SU-DHL-6 (cell line): ENCODE data around the gene TRPM3.

Source experiments
- H2AFZ ChIP-seq: fragments of 200-600 bp; sonication (generic); 2 replicates; pipeline ENCODE4 v1.6.1; 2014; ENCODE audit warnings: low read depth, mild to moderate bottlenecking, moderate library complexity, mixed read lengths, antibody characterized with exemption, low read length; ENCODE audit not compliant: severe bottlenecking
- H3F3A ChIP-seq: fragments of 200-600 bp; shearing (Covaris generic); 2 replicates; pipeline ENCODE4 v1.6.0; 2016; ENCODE audit warnings: antibody characterized with exemption, mild to moderate bottlenecking; ENCODE audit not compliant: insufficient read depth
- H3K27ac ChIP-seq: fragments of 200-600 bp; sonication (generic); 2 replicates; pipeline ENCODE4 v1.5.1; 2016; ENCODE audit warnings: low read depth, mild to moderate bottlenecking, low read length, moderate library complexity, mixed read lengths
- H3K27me3 ChIP-seq: fragments of 200-600 bp; sonication (generic), shearing (Covaris generic); 2 replicates; pipeline ENCODE4 v1.6.0; 2014; ENCODE audit warnings: mild to moderate bottlenecking, low read length
- H3K36me3 ChIP-seq: fragments of 200-600 bp; sonication (generic); 2 replicates; pipeline ENCODE4 v1.6.1; 2014; ENCODE audit warnings: mild to moderate bottlenecking, low read length, mixed read lengths
- H3K4me2 ChIP-seq: fragments of 300-600, 200-600 bp; shearing (Covaris generic), sonication (generic); 2 replicates; pipeline ENCODE4 v1.6.0; 2014; ENCODE audit warnings: low read length, low read depth, mild to moderate bottlenecking; ENCODE audit not compliant: poor library complexity, severe bottlenecking
- H3K4me3 ChIP-seq: fragments of 200-600 bp; sonication (generic); 2 replicates; pipeline ENCODE4 v1.5.1; 2014; ENCODE audit warnings: antibody characterized with exemption, low read length, mild to moderate bottlenecking, mixed read lengths; ENCODE audit not compliant: insufficient read depth, poor library complexity, severe bottlenecking
- H3K79me2 ChIP-seq: fragments of 200-600 bp; sonication (generic); 2 replicates; pipeline ENCODE4 v1.6.1; 2014; ENCODE audit warnings: mild to moderate bottlenecking, low read length, moderate library complexity; ENCODE audit not compliant: insufficient read depth
- H3K9ac ChIP-seq: fragments of 200-600 bp; sonication (generic); 2 replicates; pipeline ENCODE4 v1.7.0; 2014; ENCODE audit warnings: mild to moderate bottlenecking, low read length
- H3K9me2 ChIP-seq: fragments of 200-600 bp; sonication (generic); replicated peaks from 2 replicates; pipeline ENCODE4 v1.6.1; 2014; ENCODE audit warnings: low read length; ENCODE audit not compliant: insufficient read depth
- H3K9me3 ChIP-seq: fragments of 200-600 bp; sonication (generic); 2 replicates; pipeline ENCODE4 v1.6.1; 2014; ENCODE audit warnings: low read length, mixed read lengths; ENCODE audit not compliant: insufficient read depth
- H4K20me1 ChIP-seq: fragments of 200-600 bp; sonication (generic); 2 replicates; pipeline ENCODE4 v1.6.1; 2014; ENCODE audit warnings: low read depth, mild to moderate bottlenecking, antibody characterized with exemption, low read length, moderate library complexity, mixed read lengths
- CTCF ChIP-seq: fragments of 200-600 bp; sonication (generic); IDR thresholded peaks from one replicate; pipeline ENCODE4 v1.5.1; 2017; ENCODE audit warnings: antibody characterized with exemption, mild to moderate bottlenecking, low read length, moderate library complexity; ENCODE audit not compliant: insufficient read depth, poor library complexity, severe bottlenecking
- EZH2phosphoT487 ChIP-seq: fragments of 200-600 bp; sonication (generic), shearing (Covaris generic); conservative IDR thresholded peaks from 2 replicates; pipeline ENCODE4 v1.6.1; 2018; ENCODE audit warnings: mild to moderate bottlenecking, antibody characterized with exemption, low read length, moderate library complexity, mixed read lengths

Gene TRPM3

GRCh38 chr9:70902171-70902570 is 219.2 kb downstream of the TRPM3 start:
- Histone ChIP-seq H3K4me3 (no peak overlapping the region), H3K79me2 (no peaks in the 10 kb centered on the region), H3K4me2 (no peak overlapping the region), H3K9me2 (no peaks in the 10 kb centered on the region), H3K9ac (no peak overlapping the region), H3K27ac (no peak overlapping the region), H4K20me1 (no peaks in the 10 kb centered on the region), H3K36me3 (no peaks in the 10 kb centered on the region), H3F3A (no peaks in the 10 kb centered on the region), H2AFZ (no peak overlapping the region), H3K9me3 (no peaks in the 10 kb centered on the region), H3K27me3 (no peaks in the 10 kb centered on the region)
- no peak for TF ChIP-seq CTCF
- TF ChIP-seq EZH2phosphoT487, result no peak

GRCh38 chr9:70901746-70902145 is 219.7 kb downstream of the TRPM3 start:
- Histone ChIP-seq H3K27me3 (no peaks in the 10 kb centered on the region), H4K20me1 (no peaks in the 10 kb centered on the region), H3K9me2 (no peaks in the 10 kb centered on the region), H3F3A (no peaks in the 10 kb centered on the region), H3K4me3 (no peak overlapping the region), H2AFZ (no peak overlapping the region), H3K36me3 (no peaks in the 10 kb centered on the region), H3K9me3 (no peaks in the 10 kb centered on the region), H3K4me2 (no peak overlapping the region), H3K79me2 (no peaks in the 10 kb centered on the region), H3K9ac (no peak overlapping the region), H3K27ac (no peak overlapping the region)
- TF ChIP-seq CTCF (no peak), EZH2phosphoT487 (no peak)

GRCh38 chr9:70901013-70901412 is 220.4 kb downstream of the TRPM3 start:
- H3K4me2 ChIP-seq, result no peak overlapping the region
- H3K4me3 ChIP-seq, result no peak overlapping the region
- no peaks in the 10 kb centered on the region for H3K9me2 ChIP-seq
- H4K20me1 ChIP-seq, result no peaks in the 10 kb centered on the region
- H3K9me3 ChIP-seq, result no peaks in the 10 kb centered on the region
- H3F3A ChIP-seq, result no peaks in the 10 kb centered on the region
- no peak overlapping the region for H3K9ac ChIP-seq
- H3K36me3 ChIP-seq, result no peaks in the 10 kb centered on the region
- no peaks in the 10 kb centered on the region for H3K27me3 ChIP-seq
- H2AFZ ChIP-seq, result no peak overlapping the region
- no peak for TF ChIP-seq CTCF
- no peak for TF ChIP-seq EZH2phosphoT487
- H3K79me2 ChIP-seq, result no peaks in the 10 kb centered on the region
- no peak overlapping the region for H3K27ac ChIP-seq
